WTC11 (cell line): Measurements from ENCODE around the gene BABAM2. TPM values are rescaled to one million over a fixed set of nuclear protein-coding genes. Genes with fewer than 3 reads are reported as not detected.
A peak's percentile ranks its signal among the peaks of the same experiment; 100 is the strongest.

Experiments
- ATAC-seq: fragments of 200-7000 bp; cut with Tn5 transposase; 2 replicates; pipeline ENCODE4 v1.10.0; 2021; ENCODE audit warnings: mild to moderate bottlenecking, moderate library complexity
- CTCF ChIA-PET: fragments of 300-600 bp; sonication (Branson Sonifier 250); formaldehyde crosslinking; loops from one replicate; lab custom pipeline; 2021; ENCODE audit warnings: antibody characterized with exemption; lab: Charles Lee
- POLR2A ChIA-PET: fragments of 350-600 bp; sonication (Branson Sonifier 250); formaldehyde crosslinking; loops from one replicate; lab custom pipeline; 2021; ENCODE audit warnings: antibody characterized with exemption; lab: Charles Lee
- DNase-seq: peaks from one replicate; pipeline ENCODE4 v3.0.0; 2021; ENCODE audit warnings: low spot score
- H3K27ac Mint-ChIP-seq: 2 replicates; pipeline ENCODE4 v1.8.0; 2021; ENCODE audit warnings: mixed read lengths
- H3K27me3 Mint-ChIP-seq: 2 replicates; pipeline ENCODE4 v1.8.0; 2021; ENCODE audit warnings: low read depth, mild to moderate bottlenecking, moderate library complexity, mixed read lengths
- H3K36me3 Mint-ChIP-seq: 2 replicates; pipeline ENCODE4 v1.8.0; 2021; ENCODE audit warnings: mixed read lengths
- H3K4me1 Mint-ChIP-seq: 2 replicates; pipeline ENCODE4 v1.8.0; 2022; ENCODE audit warnings: mixed read lengths
- H3K4me3 Mint-ChIP-seq: 2 replicates; pipeline ENCODE4 v1.8.0; 2021; ENCODE audit warnings: mild to moderate bottlenecking, moderate library complexity, mixed read lengths
- H3K9me3 Mint-ChIP-seq: 2 replicates; pipeline ENCODE4 v1.8.0; 2021; ENCODE audit warnings: mixed read lengths
- ATF1 ChIP-seq: sonication (generic); formaldehyde crosslinking; IDR thresholded peaks from 2 replicates; pipeline ENCODE4 v1.8.1; 2023; ENCODE audit warnings: mild to moderate bottlenecking, moderate library complexity, missing genetic modification reagents
- CREB1 ChIP-seq: sonication (generic); formaldehyde crosslinking; IDR thresholded peaks from 2 replicates; pipeline ENCODE4 v1.8.0; 2023; ENCODE audit warnings: mild to moderate bottlenecking, missing genetic modification reagents
- ETV6 ChIP-seq: sonication (generic); formaldehyde crosslinking; IDR thresholded peaks from 2 replicates; pipeline ENCODE4 v1.8.1; 2022; ENCODE audit warnings: mild to moderate bottlenecking, missing genetic modification reagents
- FOXK1 ChIP-seq: sonication (generic); formaldehyde crosslinking; IDR thresholded peaks from 2 replicates; pipeline ENCODE4 v1.8.0; 2022; ENCODE audit warnings: mild to moderate bottlenecking, moderate library complexity, missing genetic modification reagents
- GTF2I ChIP-seq: fragments of 250-450 bp; sonication (Bioruptor Pico); conservative IDR thresholded peaks from 2 replicates; pipeline ENCODE4 v1.4.0; 2021; ENCODE audit warnings: mild to moderate bottlenecking
- KAT7 ChIP-seq: sonication (generic); formaldehyde crosslinking; IDR thresholded peaks from 2 replicates; pipeline ENCODE4 v1.8.1; 2023; ENCODE audit warnings: missing genetic modification reagents, mild to moderate bottlenecking, borderline replicate concordance
- MYBL2 ChIP-seq: sonication (generic); formaldehyde crosslinking; IDR thresholded peaks from 2 replicates; pipeline ENCODE4 v1.8.1; 2023; ENCODE audit warnings: mild to moderate bottlenecking, moderate library complexity, missing genetic modification reagents
- PRRX2 ChIP-seq: fragments of 250-450 bp; sonication (Bioruptor Pico); IDR thresholded peaks from 2 replicates; pipeline ENCODE4 v1.8.0; 2021; ENCODE audit warnings: mild to moderate bottlenecking
- RELA ChIP-seq: sonication (generic); formaldehyde crosslinking; IDR thresholded peaks from 2 replicates; pipeline ENCODE4 v1.8.1; 2022; ENCODE audit warnings: missing genetic modification reagents, mild to moderate bottlenecking, borderline replicate concordance
- SMAD3 ChIP-seq: sonication (generic); formaldehyde crosslinking; IDR thresholded peaks from 2 replicates; pipeline ENCODE4 v1.8.0; 2022; ENCODE audit warnings: missing genetic modification reagents, mild to moderate bottlenecking, borderline replicate concordance
- SMAD4 ChIP-seq: sonication (generic); formaldehyde crosslinking; IDR thresholded peaks from 2 replicates; pipeline ENCODE4 v1.8.0; 2022; ENCODE audit warnings: mild to moderate bottlenecking, missing genetic modification reagents
- SP1 ChIP-seq: sonication (generic); formaldehyde crosslinking; conservative IDR thresholded peaks from 2 replicates; pipeline ENCODE4 v1.8.1; 2022; ENCODE audit warnings: missing genetic modification reagents
- ZBTB21 ChIP-seq: sonication (generic); formaldehyde crosslinking; IDR thresholded peaks from 2 replicates; pipeline ENCODE4 v1.8.1; 2023; ENCODE audit warnings: mild to moderate bottlenecking, missing genetic modification reagents, borderline replicate concordance
- ZNF121 ChIP-seq: sonication (generic); formaldehyde crosslinking; IDR thresholded peaks from 2 replicates; pipeline ENCODE4 v1.8.0; 2023; ENCODE audit warnings: missing genetic modification reagents
- total RNA-seq: library from RNA; stranded (reverse); gene quantifications from 3 replicates; pipeline ENCODE4 v1.2.3, GENCODE V29; 2021
- TF ChIP-seq, protein P1 (sequence below): sonication (generic); formaldehyde crosslinking; IDR thresholded peaks from 2 replicates; pipeline ENCODE4 v1.8.1; 2023; ENCODE audit warnings: mild to moderate bottlenecking, missing genetic modification reagents, moderate library complexity
- TF ChIP-seq, protein P2 (sequence below): sonication (generic); formaldehyde crosslinking; IDR thresholded peaks from 2 replicates; pipeline ENCODE4 v1.8.1; 2022; ENCODE audit warnings: low read depth, missing genetic modification reagents, borderline replicate concordance
- TF ChIP-seq, protein P3 (sequence below): sonication (generic); formaldehyde crosslinking; IDR thresholded peaks from 2 replicates; pipeline ENCODE4 v1.8.0; 2022; ENCODE audit warnings: mild to moderate bottlenecking, missing genetic modification reagents
- TF ChIP-seq, protein P4 (sequence below): sonication (generic); formaldehyde crosslinking; IDR thresholded peaks from 2 replicates; pipeline ENCODE4 v1.8.1; 2022; ENCODE audit warnings: low read depth, mild to moderate bottlenecking, moderate library complexity, missing genetic modification reagents, borderline replicate concordance
- TF ChIP-seq, protein P5 (sequence below): sonication (generic); formaldehyde crosslinking; IDR thresholded peaks from 2 replicates; pipeline ENCODE4 v1.8.1; 2023; ENCODE audit warnings: mild to moderate bottlenecking, missing genetic modification reagents, moderate library complexity
- TF ChIP-seq, protein P6 (sequence below): sonication (generic); formaldehyde crosslinking; IDR thresholded peaks from 2 replicates; pipeline ENCODE4 v1.8.1; 2023; ENCODE audit warnings: mild to moderate bottlenecking, missing genetic modification reagents, borderline replicate concordance
- TF ChIP-seq, protein P7 (sequence below): sonication (generic); formaldehyde crosslinking; IDR thresholded peaks from 2 replicates; pipeline ENCODE4 v1.8.0; 2022; ENCODE audit warnings: mild to moderate bottlenecking, missing genetic modification reagents

The BABAM2 gene
- total RNA-seq, 1 experiment from 2014 or later: 16.5 TPM

DNA sequence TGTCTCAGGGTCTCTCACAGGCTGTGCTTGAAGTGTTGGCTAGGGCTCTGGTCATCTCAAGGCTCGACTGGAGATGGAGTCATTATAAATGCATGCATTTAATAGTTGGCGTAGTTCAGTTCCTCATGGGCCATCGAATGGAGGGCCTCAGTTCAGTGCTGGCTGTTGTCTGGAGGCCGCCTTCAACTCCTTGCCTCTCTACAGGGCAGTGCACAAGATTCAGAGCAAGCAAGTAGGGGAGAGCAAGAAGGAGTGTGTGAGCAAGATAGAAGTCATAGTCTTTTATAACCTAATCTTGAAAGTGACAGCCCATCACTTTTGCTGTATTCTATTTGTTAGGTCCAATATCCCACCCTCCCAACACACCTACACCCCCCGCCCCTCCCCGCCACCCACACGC, 137.5 kb downstream of the BABAM2 start:
- CTCF ChIA-PET: no interaction called here
- Mint-ChIP-seq H3K9me3 (peaks cover 12% of the 10 kb centered on the region), H3K36me3 (peaks cover 8% of the 10 kb centered on the region), H3K27ac (0 out of 2 replicates have a peak overlapping the region, but pooled peaks have one; percentile 64), H3K4me3 (no peak overlapping the region), H3K4me1 (peaks cover 18% of the 10 kb centered on the region), H3K27me3 (no peaks in the 10 kb centered on the region)
- POLR2A ChIA-PET: no interaction called here
- DNase-seq (no peak), ATAC-seq (peak; percentile 22; the same call in 1 of the 2 replicates)
- TF ChIP-seq, protein P1, sequence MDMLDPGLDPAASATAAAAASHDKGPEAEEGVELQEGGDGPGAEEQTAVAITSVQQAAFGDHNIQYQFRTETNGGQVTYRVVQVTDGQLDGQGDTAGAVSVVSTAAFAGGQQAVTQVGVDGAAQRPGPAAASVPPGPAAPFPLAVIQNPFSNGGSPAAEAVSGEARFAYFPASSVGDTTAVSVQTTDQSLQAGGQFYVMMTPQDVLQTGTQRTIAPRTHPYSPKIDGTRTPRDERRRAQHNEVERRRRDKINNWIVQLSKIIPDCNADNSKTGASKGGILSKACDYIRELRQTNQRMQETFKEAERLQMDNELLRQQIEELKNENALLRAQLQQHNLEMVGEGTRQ (CRISPR knock-in tag): no peak
- TF ChIP-seq KAT7 (CRISPR knock-in tag): no peak

DNA sequence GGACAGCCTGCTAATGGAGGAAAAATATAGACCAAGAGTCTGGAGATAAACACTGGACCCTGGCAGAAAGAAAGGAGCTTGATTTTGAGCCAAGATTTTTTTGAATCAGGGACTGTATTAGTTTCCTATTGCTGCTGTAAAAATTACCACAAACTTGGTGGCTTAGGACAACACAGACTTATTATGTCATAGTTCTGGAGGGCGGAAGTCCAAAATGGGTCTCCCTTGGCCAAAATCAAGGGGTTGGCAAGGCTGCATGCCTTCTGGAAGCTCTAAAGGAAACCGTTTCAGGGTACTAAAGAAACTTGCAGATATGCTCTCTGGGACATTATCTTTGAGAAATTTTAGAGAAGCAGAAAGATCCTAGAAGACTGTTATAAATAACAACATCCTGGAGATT, 140.1 kb downstream of the BABAM2 start:
- H3K4me3 Mint-ChIP-seq: no peak overlapping the region
- ChIA-PET POLR2A (no interaction called here), CTCF (no interaction called here)
- peaks cover 23% of the 10 kb centered on the region for H3K4me1 Mint-ChIP-seq
- ATAC-seq: no peak
- H3K36me3 Mint-ChIP-seq: peaks cover 8% of the 10 kb centered on the region
- H3K9me3 Mint-ChIP-seq: peaks cover 12% of the 10 kb centered on the region
- TF ChIP-seq ETV6 (CRISPR knock-in tag): no peak
- no peak for DNase-seq
- no peak overlapping the region for H3K27ac Mint-ChIP-seq
- no peaks in the 10 kb centered on the region for H3K27me3 Mint-ChIP-seq

DNA sequence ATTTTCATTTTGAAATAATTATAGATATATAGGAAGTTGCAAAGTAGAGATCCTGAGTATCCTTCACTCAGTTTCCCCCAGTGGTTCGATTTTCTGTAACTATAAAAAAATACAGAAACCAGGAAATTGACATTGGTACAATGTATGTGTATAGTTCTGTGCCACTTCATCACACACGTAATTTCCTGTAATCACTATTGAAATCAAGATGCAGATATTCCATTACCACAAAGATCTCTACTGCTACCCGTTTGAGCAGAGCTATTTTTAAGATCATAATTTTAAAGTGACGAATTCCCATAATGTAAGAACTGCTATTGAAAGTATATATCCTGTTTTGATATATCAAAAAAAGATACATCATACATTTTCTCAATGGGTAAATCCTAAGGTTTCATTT, 142.3 kb downstream of the BABAM2 start:
- no peaks in the 10 kb centered on the region for H3K36me3 Mint-ChIP-seq
- DNase-seq: no peak
- ChIA-PET CTCF (no interaction called here), POLR2A (no interaction called here)
- no peaks in the 10 kb centered on the region for H3K27me3 Mint-ChIP-seq
- H3K4me1 Mint-ChIP-seq: peaks cover 24% of the 10 kb centered on the region
- no peak for TF ChIP-seq GTF2I
- no peak for TF ChIP-seq FOXK1 (CRISPR knock-in tag)
- TF ChIP-seq, protein P2, sequence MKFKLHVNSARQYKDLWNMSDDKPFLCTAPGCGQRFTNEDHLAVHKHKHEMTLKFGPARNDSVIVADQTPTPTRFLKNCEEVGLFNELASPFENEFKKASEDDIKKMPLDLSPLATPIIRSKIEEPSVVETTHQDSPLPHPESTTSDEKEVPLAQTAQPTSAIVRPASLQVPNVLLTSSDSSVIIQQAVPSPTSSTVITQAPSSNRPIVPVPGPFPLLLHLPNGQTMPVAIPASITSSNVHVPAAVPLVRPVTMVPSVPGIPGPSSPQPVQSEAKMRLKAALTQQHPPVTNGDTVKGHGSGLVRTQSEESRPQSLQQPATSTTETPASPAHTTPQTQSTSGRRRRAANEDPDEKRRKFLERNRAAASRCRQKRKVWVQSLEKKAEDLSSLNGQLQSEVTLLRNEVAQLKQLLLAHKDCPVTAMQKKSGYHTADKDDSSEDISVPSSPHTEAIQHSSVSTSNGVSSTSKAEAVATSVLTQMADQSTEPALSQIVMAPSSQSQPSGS (CRISPR knock-in tag): no peak
- TF ChIP-seq MYBL2 (CRISPR knock-in tag): no peak
- TF ChIP-seq SMAD4: no peak
- no peak for TF ChIP-seq PRRX2 (CRISPR knock-in tag)
- TF ChIP-seq RELA (CRISPR knock-in tag): no peak
- TF ChIP-seq ATF1 (CRISPR knock-in tag): no peak
- no peak for TF ChIP-seq SMAD3 (CRISPR knock-in tag)
- TF ChIP-seq, protein P3, sequence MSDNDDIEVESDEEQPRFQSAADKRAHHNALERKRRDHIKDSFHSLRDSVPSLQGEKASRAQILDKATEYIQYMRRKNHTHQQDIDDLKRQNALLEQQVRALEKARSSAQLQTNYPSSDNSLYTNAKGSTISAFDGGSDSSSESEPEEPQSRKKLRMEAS (CRISPR knock-in tag): no peak
- TF ChIP-seq, protein P4, sequence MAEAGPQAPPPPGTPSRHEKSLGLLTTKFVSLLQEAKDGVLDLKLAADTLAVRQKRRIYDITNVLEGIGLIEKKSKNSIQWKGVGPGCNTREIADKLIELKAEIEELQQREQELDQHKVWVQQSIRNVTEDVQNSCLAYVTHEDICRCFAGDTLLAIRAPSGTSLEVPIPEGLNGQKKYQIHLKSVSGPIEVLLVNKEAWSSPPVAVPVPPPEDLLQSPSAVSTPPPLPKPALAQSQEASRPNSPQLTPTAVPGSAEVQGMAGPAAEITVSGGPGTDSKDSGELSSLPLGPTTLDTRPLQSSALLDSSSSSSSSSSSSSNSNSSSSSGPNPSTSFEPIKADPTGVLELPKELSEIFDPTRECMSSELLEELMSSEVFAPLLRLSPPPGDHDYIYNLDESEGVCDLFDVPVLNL: no peak
- no peak for TF ChIP-seq ZNF121
- TF ChIP-seq, protein P5, sequence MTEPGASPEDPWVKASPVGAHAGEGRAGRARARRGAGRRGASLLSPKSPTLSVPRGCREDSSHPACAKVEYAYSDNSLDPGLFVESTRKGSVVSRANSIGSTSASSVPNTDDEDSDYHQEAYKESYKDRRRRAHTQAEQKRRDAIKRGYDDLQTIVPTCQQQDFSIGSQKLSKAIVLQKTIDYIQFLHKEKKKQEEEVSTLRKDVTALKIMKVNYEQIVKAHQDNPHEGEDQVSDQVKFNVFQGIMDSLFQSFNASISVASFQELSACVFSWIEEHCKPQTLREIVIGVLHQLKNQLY (CRISPR knock-in tag): no peak
- H3K27ac Mint-ChIP-seq: no peak overlapping the region
- no peak for ATAC-seq
- H3K4me3 Mint-ChIP-seq: no peak overlapping the region
- H3K9me3 Mint-ChIP-seq: no peaks in the 10 kb centered on the region

DNA sequence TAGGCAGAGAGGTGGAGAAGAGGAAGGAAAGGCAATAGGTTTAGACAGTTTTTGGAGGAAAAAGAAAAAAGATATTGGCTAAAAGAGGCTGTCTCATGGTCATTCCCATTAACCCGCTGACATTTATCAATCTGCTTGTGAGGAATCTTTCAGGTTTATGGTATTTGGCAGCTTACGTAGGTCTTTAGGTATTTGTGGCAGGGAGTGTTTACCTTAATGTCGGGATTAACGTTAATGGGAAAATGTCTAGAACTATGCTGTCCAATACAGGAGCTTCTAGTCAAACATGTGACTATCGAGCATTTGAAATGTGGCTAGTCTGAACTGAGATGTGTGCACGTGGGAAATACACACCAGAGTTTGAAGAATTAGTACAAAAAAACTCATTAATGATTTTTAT, 144.2 kb downstream of the BABAM2 start:
- H3K27ac Mint-ChIP-seq: no peak overlapping the region
- H3K9me3 Mint-ChIP-seq: no peaks in the 10 kb centered on the region
- DNase-seq: no peak
- POLR2A ChIA-PET: no interaction called here
- H3K27me3 Mint-ChIP-seq: no peaks in the 10 kb centered on the region
- H3K4me3 Mint-ChIP-seq: no peak overlapping the region
- CTCF ChIA-PET: no interaction called here
- ATAC-seq: no peak
- peaks cover 17% of the 10 kb centered on the region for H3K4me1 Mint-ChIP-seq
- H3K36me3 Mint-ChIP-seq: no peaks in the 10 kb centered on the region
- TF ChIP-seq, protein P1 (CRISPR knock-in tag): no peak
- TF ChIP-seq SP1 (CRISPR knock-in tag) (no peak), ZBTB21 (CRISPR knock-in tag) (no peak), CREB1 (CRISPR knock-in tag) (no peak)
- TF ChIP-seq, protein P6, sequence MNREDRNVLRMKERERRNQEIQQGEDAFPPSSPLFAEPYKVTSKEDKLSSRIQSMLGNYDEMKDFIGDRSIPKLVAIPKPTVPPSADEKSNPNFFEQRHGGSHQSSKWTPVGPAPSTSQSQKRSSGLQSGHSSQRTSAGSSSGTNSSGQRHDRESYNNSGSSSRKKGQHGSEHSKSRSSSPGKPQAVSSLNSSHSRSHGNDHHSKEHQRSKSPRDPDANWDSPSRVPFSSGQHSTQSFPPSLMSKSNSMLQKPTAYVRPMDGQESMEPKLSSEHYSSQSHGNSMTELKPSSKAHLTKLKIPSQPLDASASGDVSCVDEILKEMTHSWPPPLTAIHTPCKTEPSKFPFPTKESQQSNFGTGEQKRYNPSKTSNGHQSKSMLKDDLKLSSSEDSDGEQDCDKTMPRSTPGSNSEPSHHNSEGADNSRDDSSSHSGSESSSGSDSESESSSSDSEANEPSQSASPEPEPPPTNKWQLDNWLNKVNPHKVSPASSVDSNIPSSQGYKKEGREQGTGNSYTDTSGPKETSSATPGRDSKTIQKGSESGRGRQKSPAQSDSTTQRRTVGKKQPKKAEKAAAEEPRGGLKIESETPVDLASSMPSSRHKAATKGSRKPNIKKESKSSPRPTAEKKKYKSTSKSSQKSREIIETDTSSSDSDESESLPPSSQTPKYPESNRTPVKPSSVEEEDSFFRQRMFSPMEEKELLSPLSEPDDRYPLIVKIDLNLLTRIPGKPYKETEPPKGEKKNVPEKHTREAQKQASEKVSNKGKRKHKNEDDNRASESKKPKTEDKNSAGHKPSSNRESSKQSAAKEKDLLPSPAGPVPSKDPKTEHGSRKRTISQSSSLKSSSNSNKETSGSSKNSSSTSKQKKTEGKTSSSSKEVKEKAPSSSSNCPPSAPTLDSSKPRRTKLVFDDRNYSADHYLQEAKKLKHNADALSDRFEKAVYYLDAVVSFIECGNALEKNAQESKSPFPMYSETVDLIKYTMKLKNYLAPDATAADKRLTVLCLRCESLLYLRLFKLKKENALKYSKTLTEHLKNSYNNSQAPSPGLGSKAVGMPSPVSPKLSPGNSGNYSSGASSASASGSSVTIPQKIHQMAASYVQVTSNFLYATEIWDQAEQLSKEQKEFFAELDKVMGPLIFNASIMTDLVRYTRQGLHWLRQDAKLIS: no peak
- TF ChIP-seq, protein P7, sequence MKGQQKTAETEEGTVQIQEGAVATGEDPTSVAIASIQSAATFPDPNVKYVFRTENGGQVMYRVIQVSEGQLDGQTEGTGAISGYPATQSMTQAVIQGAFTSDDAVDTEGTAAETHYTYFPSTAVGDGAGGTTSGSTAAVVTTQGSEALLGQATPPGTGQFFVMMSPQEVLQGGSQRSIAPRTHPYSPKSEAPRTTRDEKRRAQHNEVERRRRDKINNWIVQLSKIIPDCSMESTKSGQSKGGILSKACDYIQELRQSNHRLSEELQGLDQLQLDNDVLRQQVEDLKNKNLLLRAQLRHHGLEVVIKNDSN (CRISPR knock-in tag): no peak
